K562 (cell line): ENCODE results near the gene AKAP6.

Experiments used
- ARHGAP35 ChIP-seq: fragments of 450-650 bp; IDR thresholded peaks from 2 replicates; pipeline ENCODE4 v1.6.1; 2018; ENCODE audit not compliant: partially characterized antibody
- CTCF ChIP-seq, 3 experiments: IDR thresholded peaks in 2 of 3; conservative IDR thresholded peaks in 1 of 3; 2 replicates each; pipeline ENCODE4 v1.5.1; 2011 to 2012; ENCODE audit warnings: low read length in 3 of 3, mild to moderate bottlenecking in 3 of 3, control low read depth in 2 of 3, improper control_type of control experiment in 1 of 3, inconsistent platforms in 1 of 3, low read depth in 1 of 3, mixed read lengths in 1 of 3, moderate library complexity in 1 of 3; ENCODE audit not compliant: insufficient read depth in 2 of 3
- LARP7 ChIP-seq: fragments of 450-650 bp; IDR thresholded peaks from 2 replicates; pipeline ENCODE4 v1.6.1; 2016
- MCM5 ChIP-seq: fragments of 450-650 bp; IDR thresholded peaks from 2 replicates; pipeline ENCODE4 v1.6.1; 2016; ENCODE audit warnings: low read depth
- NELFE ChIP-seq: IDR thresholded peaks from 2 replicates; pipeline ENCODE4 v1.6.1; 2011; ENCODE audit warnings: mild to moderate bottlenecking; ENCODE audit not compliant: insufficient read depth, insufficient read length
- OTX1 ChIP-seq: fragments of 450-650 bp; formaldehyde crosslinking; IDR thresholded peaks from 2 replicates; pipeline ENCODE4 v1.4.0; 2022; ENCODE audit warnings: mild to moderate bottlenecking
- PCBP1 ChIP-seq: fragments of 200-400 bp; formaldehyde crosslinking; IDR thresholded peaks from 2 replicates; pipeline ENCODE4 v1.6.1; 2018; ENCODE audit warnings: mild to moderate bottlenecking, low read depth, low read length; ENCODE audit not compliant: poor library complexity, severe bottlenecking
- POLR2A ChIP-seq: fragments of 450-650 bp; conservative IDR thresholded peaks from 2 replicates; pipeline ENCODE4 v1.6.1; 2016
- PURB ChIP-seq: sonication (generic); formaldehyde crosslinking; IDR thresholded peaks from 2 replicates; pipeline ENCODE4 v1.9.0; 2021; ENCODE audit warnings: low read depth, mild to moderate bottlenecking, missing genetic modification reagents
- RBM15 ChIP-seq: fragments of 200-400 bp; formaldehyde crosslinking; IDR thresholded peaks from 2 replicates; pipeline ENCODE4 v1.6.1; 2018; ENCODE audit warnings: mild to moderate bottlenecking, low read length, moderate library complexity; ENCODE audit not compliant: insufficient read depth
- ZBTB8A ChIP-seq: fragments of 450-650 bp; IDR thresholded peaks from 2 replicates; pipeline ENCODE4 v1.6.1; 2018; ENCODE audit warnings: mild to moderate bottlenecking, moderate library complexity; ENCODE audit not compliant: partially characterized antibody
- ZZZ3 ChIP-seq: fragments of 450-650 bp; IDR thresholded peaks from 2 replicates; pipeline ENCODE4 v1.6.1; 2016; ENCODE audit warnings: antibody characterized with exemption, mild to moderate bottlenecking, moderate library complexity
- TF ChIP-seq, protein P1 (sequence below), 2 experiments: fragments of 450-650 bp; formaldehyde crosslinking in 1 of 2; IDR thresholded peaks; 2 replicates each; pipeline versions ENCODE4 v1.4.0 to v1.6.1; 2014 to 2020; ENCODE audit warnings: mild to moderate bottlenecking in 2 of 2, borderline replicate concordance in 1 of 2, low read depth in 1 of 2

GRCh38 chr14:32364941-32365340 is 35.8 kb downstream of the AKAP6 start:
- no peak for TF ChIP-seq ZZZ3
- no peak for TF ChIP-seq OTX1 (CRISPR knock-in tag)
- TF ChIP-seq MCM5, result no peak
- TF ChIP-seq LARP7, result no peak
- TF ChIP-seq RBM15, result no peak
- TF ChIP-seq, protein P1, sequence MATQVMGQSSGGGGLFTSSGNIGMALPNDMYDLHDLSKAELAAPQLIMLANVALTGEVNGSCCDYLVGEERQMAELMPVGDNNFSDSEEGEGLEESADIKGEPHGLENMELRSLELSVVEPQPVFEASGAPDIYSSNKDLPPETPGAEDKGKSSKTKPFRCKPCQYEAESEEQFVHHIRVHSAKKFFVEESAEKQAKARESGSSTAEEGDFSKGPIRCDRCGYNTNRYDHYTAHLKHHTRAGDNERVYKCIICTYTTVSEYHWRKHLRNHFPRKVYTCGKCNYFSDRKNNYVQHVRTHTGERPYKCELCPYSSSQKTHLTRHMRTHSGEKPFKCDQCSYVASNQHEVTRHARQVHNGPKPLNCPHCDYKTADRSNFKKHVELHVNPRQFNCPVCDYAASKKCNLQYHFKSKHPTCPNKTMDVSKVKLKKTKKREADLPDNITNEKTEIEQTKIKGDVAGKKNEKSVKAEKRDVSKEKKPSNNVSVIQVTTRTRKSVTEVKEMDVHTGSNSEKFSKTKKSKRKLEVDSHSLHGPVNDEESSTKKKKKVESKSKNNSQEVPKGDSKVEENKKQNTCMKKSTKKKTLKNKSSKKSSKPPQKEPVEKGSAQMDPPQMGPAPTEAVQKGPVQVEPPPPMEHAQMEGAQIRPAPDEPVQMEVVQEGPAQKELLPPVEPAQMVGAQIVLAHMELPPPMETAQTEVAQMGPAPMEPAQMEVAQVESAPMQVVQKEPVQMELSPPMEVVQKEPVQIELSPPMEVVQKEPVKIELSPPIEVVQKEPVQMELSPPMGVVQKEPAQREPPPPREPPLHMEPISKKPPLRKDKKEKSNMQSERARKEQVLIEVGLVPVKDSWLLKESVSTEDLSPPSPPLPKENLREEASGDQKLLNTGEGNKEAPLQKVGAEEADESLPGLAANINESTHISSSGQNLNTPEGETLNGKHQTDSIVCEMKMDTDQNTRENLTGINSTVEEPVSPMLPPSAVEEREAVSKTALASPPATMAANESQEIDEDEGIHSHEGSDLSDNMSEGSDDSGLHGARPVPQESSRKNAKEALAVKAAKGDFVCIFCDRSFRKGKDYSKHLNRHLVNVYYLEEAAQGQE (IDR thresholded peaks at IDR 0.05; ENCODE audit: borderline replicate concordance), result no peak
- TF ChIP-seq, protein P1 (CRISPR knock-in tag; IDR thresholded peaks at IDR 0.05; ENCODE audit: low read depth), result no peak
- TF ChIP-seq NELFE, result no peak
- no peak for TF ChIP-seq PURB (CRISPR knock-in tag)
- TF ChIP-seq PCBP1, result no peak
- TF ChIP-seq ARHGAP35, result no peak
- TF ChIP-seq POLR2A, result no peak
- no peak for TF ChIP-seq CTCF (IDR thresholded peaks at IDR 0.05 in 2 of 3, conservative IDR thresholded peaks at IDR 0.05 in 1 of 3; ENCODE audit: insufficient read depth in 2 of 3, low read depth in 1 of 3, low read length in 3 of 3)
- TF ChIP-seq ZBTB8A, result no peak
